Measurements from ENCODE around the gene FATE1.
"Not testable (repeated sequence)": the region's sequence is repeated elsewhere in the genome, so short reads cannot be mapped to it uniquely, and the experiment has no call there.

The FATE1 gene, protein sequence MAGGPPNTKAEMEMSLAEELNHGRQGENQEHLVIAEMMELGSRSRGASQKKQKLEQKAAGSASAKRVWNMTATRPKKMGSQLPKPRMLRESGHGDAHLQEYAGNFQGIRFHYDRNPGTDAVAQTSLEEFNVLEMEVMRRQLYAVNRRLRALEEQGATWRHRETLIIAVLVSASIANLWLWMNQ

DNA sequence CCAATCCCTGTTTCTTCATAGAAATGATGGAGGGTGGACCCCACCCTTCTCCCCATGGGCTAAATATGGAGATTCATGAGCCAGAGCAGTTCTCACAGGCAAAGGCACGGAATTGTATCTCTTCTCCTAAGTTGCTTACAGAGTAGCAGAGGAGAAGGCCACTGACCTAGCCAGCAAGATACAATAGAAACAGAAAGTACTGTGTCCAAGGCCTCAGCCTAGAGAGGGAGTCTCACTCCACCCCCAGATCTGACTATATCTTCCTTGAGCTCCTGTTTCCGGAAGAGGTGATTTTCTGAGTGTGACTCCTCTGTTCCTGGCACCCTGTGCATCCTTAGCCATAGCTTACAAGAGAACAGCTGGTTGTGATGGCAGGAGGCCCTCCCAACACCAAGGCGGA is at the start of gene FATE1:
TSS of gene FATE1 (plus strand) at position 284 of the 400 bp plus-strand sequence. CDS start at position 369, 85 bp downstream.
- no peak for DNase-seq (ENCODE audit: low read depth, low spot score)

- DNase-seq (ENCODE audit: low read depth, low spot score), result no peak
These were observed 40.6 kb upstream of the FATE1 start for GRCh38 chrX:151675121-151675746.

DNA sequence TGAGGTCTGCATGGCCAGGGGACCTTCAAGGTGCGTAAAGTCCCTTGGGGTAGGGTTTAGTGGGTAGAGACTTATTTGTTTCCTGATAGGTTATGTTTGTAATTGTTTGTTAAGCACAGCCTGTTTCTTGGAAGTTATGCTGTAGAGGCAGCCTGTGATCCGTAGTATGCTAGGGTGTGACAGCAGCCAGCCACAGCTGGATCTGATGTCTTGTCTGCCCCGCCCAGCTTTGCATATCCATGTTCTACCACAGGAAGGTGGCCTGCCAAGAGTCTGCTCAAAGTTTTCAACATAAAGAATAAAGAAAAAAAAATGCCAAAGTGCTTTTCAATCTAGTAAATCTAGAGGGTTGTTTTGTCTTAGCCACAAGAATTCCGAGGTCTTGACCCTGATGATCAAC is 39.6 kb upstream of the FATE1 start:
- DNase-seq (ENCODE audit: low read depth, low spot score), result no peak

- no peak for DNase-seq (ENCODE audit: low read depth, low spot score)
These were observed 35.9 kb upstream of the FATE1 start for GRCh38 chrX:151679798-151680402.

DNA sequence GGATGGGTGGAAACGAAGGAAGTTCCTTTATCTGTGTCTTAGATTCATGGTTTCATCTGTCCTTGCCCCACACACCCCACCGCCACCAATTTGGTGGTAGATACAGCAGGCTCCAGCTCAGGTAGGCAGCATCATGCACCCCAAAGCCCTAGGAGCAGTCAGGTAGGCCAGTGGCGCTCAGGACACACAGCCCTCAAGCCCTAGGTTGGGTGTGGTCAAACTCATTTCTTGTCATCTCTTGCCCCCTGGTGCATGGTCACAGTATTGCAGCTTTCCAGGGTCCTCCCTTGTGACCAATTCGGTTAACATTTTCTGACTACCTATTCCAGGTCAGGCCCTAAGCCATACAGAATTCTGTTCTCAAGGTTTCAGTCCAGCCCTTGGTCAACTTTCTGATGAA is 35.0 kb upstream of the FATE1 start:
- DNase-seq (ENCODE audit: low read depth, low spot score), result no peak

DNA sequence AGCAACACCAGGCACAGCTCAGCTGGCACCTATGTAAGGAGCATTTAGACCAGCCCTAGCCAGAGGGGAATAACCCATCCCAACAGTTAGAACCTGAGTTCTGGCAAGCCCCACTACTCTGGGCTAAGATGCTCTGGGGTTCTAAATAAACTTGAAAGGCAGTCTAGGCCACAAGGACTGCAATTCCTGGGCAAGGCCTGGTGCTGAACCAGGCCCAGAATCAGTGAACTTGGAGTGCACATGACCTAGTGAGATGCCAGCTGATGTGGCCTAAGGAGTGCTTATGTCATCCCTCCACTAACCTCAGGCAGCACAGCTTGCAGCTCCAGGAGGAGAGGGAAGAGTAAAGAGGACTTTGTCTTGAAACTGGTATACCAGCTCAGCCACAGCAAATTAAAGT is 28.2 kb upstream of the FATE1 start:
- no peak for DNase-seq (ENCODE audit: low read depth, low spot score)

GRCh38 chrX:151688695-151689094 is 27.1 kb upstream of the FATE1 start:
- DNase-seq (ENCODE audit: low read depth, low spot score), result no peak

DNA sequence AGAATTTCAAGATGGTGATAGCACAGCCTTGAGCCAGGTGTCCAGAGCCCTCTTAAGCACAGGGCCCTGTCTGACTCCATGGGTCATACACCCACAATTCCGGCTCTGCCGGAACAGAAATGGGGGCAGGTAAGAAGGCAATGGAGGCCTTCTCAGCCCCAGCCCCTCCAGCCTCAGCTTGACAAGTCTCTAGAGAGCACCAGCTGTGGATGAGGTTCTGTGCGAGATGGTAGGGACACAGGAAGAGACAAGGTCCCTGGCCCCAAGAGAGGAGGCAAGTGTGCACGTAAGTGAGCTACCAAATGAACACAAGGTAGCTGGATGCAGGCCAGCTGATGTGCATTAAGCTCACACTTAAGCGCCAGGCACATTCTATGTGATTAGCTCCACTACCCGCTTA is 23.0 kb upstream of the FATE1 start:
- no peak for DNase-seq (ENCODE audit: low read depth, low spot score)

DNA sequence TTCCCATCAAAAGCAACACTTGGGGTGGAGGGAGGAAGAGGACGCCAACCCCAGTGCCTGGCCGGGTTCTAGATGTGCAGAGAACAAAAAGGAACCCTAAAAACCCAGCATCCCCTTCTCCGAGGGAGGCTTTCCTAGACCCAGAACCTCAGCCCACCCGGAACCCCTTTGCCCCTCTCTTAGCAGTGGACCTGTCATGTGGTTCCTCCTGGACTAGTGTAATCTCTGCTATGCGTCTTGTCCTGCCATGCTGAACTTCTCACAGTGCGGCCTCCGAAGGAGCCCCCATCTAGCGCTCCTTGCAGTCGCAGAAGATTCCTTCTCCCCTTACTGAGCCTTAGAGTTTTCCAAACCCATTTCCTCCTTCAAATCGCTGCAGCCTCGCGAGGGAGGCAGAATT is 21.7 kb upstream of the FATE1 start:
- no peak for DNase-seq (ENCODE audit: low read depth, low spot score)

- no peak for DNase-seq (ENCODE audit: low read depth, low spot score)
These were observed 20.9 kb upstream of the FATE1 start, which contains the start of gene PRRG3 for GRCh38 chrX:151694661-151695582. Gene PRRG3, plus strand, starts transcription at chrX:151695458. Its CDS starts 3,357 bp downstream, at chrX:151698815.

- no peak for DNase-seq (ENCODE audit: low read depth, low spot score)
These were observed 20.1 kb upstream of the FATE1 start for GRCh38 chrX:151695583-151696340.

GRCh38 chrX:151697082-151697481 is 18.8 kb upstream of the FATE1 start:
- DNase-seq (ENCODE audit: low read depth, low spot score), result not testable (repeated sequence)

DNA sequence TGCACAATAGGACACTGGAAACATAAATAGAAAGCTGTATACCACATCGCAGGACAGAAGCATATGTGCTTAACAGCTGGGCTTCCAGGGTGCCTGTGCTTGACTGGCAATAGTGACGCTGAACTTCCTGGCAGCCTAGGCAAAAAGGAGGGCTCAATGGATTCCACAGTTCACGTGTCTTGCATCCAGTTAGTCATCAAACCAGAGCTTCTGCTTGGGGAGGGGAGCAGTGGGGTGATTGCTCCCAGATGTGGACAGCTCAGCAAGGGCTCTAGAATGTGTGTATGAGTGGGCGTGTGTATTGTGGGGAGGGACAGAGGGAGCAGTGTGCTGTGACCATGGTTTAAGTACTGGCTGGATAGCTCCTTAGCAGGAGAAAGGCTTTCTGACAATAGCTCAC is 18.3 kb upstream of the FATE1 start:
- DNase-seq (ENCODE audit: low read depth, low spot score), result no peak

DNA sequence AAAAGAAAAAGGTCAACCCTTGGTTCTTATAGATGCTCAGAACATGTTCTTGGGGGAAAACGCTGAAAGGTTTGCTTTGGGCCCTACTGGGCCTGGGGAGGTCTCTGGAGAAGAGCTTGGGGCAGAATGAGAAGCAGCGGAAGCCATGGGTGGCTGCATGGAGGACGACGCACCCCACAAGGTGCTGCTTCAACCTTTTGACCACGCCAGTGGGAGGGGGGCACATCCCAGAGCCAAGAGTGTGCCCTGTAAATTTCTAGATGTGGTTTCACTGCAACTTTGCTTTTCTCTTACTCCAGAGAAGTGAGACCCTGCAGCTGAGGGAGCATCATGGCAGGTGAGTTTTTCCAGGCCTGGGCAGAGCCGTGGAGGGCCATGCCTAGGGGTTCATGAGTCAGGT is 17.4 kb upstream of the FATE1 start:
- DNase-seq (ENCODE audit: low read depth, low spot score), result no peak

DNA sequence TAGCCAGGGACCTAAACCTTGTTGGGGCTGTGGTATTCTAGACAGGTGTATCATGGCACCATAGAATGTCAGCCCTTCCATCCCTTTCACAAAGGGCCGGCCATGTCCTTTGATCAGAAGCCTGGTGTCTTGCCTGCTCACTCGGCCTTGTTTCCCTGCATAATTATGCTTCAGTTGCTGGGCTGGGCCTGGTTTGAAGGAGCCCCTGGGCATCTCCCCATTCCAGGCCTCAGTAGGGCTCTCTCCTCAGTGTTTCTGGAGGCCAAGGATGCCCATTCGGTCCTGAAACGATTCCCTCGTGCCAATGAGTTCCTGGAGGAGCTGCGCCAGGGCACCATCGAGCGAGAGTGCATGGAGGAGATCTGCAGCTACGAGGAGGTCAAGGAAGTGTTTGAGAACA is 16.1 kb upstream of the FATE1 start:
- DNase-seq (ENCODE audit: low read depth, low spot score), result no peak

DNA sequence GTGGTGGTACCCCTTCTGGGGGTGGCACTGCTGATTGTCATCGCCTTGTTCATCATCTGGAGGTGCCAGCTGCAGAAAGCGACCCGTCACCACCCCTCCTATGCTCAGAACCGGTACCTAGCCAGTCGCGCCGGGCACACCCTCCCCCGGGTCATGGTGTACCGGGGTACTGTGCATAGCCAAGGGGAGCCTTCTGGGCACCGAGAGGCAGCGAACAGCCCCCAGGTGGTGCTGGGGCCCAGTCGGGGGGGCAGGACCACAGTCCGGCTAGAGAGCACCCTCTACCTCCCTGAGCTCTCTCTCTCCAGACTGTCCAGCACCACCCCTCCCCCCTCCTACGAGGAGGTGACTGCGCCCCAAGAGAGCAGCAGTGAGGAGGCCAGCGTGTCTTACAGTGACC is 15.3 kb upstream of the FATE1 start:
- no peak for DNase-seq (ENCODE audit: low read depth, low spot score)

DNA sequence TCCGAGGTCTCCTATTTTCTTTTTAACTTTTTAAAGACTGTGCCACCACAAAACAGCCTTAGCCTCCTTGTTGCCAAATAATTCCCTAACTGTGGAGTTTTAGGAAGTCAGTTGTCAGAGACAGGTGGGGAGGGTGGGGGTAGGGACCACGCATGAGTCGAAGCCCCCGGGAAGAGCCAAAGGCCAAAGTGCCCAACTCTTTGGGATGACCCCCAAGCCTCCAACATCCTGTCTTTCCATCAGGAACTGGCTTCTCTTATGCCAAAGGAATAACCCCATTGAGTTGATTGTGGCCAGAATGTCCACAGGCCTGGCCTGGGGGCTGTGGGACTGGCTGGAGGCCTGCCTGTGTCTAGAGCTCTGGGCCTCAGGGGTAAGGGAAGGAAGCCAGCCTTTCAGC is 14.8 kb upstream of the FATE1 start:
- no peak for DNase-seq (ENCODE audit: low read depth, low spot score)

GRCh38 chrX:151701531-151701930 is 14.3 kb upstream of the FATE1 start:
- no peak for DNase-seq (ENCODE audit: low read depth, low spot score)

DNA sequence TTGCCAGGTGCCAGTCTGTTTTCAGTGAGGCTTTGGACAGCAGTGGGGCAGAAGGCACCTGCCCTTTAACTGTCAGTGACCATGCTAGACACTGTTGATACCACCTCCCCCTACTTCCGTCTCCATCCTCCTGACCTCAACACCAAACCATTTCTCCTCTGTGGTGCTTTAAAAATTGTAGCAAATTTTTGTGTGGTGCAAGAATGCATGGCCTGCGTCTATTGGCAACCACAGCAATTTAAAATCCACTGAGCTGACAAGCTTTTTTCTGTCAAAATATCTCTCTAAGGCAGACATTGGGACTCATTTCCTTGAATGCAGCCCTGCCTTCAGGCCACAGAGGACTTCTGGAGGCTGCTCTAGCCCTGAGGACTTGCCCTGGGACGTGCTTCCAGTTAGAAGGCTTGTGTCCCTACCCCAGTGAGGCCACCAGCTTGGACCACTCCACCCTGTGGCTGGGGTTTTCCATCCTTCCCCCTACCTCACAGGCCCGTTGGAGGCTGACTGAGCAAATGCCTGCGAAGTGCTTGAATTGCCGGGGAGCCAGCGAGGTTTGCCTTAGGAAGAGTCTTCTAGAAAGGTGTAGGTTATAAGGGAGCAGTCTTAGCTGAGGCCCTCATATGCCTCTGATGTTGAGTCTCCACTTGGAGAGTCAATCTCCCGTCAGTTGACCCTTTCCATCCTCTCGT is 13.7 kb upstream of the FATE1 start:
- DNase-seq (ENCODE audit: low read depth, low spot score), result no peak

DNA sequence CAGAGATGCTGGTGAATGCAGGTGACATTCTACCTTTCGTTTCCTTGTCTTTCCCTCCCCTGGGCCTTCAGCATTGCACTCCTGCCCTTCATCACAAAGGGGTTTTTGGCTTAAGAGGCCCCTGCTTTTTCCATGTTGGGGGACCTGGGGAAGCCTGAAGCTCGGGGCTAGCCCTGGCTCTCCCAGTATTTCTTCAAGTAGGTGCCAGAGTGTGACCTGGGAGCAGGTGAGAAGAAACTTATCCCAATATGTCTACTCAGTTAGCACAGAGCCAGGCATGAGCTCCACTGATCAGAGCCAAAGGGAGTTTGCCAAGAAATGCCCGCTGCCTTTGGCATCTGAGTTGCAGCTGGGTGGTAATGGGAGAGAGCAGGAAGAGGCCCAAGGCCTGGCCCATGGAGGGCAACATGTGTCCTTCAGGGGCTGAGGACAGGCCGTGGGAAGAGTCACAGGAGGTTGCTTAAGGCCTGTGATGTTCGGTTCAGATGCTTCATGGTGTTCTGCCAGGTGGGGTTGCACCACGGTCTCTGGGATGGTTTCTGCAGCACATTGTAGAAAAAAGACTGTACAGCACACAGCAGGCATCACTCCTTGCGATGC is 13.0 kb upstream of the FATE1 start:
- no peak for DNase-seq (ENCODE audit: low read depth, low spot score)

Measured in iPS DF 19.7 (cell line).